ENCODE results near the gene DNAJB12.
"Not testable (repeated sequence)": the region's sequence is repeated elsewhere in the genome, so short reads cannot be mapped to it uniquely, and the experiment has no call there.

The DNAJB12 gene

DNA sequence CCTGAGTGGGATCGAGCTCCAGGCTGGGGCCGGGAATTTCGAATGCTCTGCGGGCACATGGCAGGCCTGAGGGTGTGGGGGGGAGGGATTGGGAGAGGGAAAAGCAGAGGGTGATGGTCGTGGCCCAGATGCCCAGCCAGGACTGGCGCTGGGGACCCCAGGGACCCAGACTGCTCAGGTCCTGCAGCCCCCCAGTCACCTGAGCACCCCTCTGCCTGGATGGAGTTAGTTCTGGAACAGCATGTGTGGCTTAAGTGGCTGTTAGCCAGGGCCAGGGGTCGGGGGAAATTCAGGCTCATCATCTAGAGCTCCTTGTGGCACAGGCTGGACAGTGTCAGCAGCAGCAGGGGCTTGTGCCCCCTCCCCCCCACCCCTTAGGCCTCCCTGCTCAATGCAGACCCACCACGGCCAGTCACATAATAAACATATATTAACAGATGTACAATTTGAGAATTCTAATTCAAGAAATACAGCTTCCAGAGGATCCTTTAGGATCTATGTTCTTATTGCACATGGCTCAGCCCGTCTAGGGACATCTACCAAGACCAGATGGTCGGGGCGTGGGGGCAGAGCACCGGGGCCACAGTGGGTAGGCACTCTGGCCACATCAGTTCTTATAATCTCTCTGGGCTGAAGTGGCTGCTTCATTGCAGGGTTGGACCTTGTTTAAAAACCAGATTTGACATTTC is 22.2 kb downstream of the DNAJB12 start:
- no peak for DNase-seq (ENCODE audit: low read depth)
- TF ChIP-seq, protein P1, sequence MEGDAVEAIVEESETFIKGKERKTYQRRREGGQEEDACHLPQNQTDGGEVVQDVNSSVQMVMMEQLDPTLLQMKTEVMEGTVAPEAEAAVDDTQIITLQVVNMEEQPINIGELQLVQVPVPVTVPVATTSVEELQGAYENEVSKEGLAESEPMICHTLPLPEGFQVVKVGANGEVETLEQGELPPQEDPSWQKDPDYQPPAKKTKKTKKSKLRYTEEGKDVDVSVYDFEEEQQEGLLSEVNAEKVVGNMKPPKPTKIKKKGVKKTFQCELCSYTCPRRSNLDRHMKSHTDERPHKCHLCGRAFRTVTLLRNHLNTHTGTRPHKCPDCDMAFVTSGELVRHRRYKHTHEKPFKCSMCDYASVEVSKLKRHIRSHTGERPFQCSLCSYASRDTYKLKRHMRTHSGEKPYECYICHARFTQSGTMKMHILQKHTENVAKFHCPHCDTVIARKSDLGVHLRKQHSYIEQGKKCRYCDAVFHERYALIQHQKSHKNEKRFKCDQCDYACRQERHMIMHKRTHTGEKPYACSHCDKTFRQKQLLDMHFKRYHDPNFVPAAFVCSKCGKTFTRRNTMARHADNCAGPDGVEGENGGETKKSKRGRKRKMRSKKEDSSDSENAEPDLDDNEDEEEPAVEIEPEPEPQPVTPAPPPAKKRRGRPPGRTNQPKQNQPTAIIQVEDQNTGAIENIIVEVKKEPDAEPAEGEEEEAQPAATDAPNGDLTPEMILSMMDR (IDR thresholded peaks at IDR 0.05; ENCODE audit: low read length, missing control alignments): no peak
- no peak overlapping the region for H3K4me3 ChIP-seq (replicated peaks; ENCODE audit: low read depth, low read length)

GRCh38 chr10:72331575-72332422 is 22.9 kb downstream of the DNAJB12 start:
- TF ChIP-seq, protein P1 (IDR thresholded peaks at IDR 0.05; ENCODE audit: low read length, missing control alignments): no peak
- no peak overlapping the region for H3K4me3 ChIP-seq (replicated peaks; ENCODE audit: low read depth, low read length)
- peak; percentile 91 for DNase-seq (ENCODE audit: low read depth)

DNA sequence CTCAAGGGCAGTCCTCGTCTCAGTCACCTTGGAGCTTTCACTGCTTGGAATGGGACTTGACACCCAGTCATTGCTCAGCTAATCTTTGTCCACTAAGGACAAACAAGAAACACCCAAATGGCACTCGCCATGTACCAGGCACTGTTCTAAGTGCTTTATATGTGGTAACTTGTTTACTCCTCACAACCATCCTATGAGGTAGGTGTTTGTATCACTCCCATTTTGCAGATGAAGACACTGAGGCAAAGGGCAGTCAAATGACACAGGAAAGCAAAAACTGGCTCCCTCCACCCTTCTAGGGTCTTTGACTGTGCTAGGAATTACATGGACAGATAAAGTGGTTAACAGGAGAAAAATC is 24.7 kb downstream of the DNAJB12 start:
- H3K4me3 ChIP-seq (replicated peaks; ENCODE audit: low read depth, low read length): no peak overlapping the region
- TF ChIP-seq, protein P1 (IDR thresholded peaks at IDR 0.05; ENCODE audit: low read length, missing control alignments): no peak
- DNase-seq (ENCODE audit: low read depth): no peak

DNA sequence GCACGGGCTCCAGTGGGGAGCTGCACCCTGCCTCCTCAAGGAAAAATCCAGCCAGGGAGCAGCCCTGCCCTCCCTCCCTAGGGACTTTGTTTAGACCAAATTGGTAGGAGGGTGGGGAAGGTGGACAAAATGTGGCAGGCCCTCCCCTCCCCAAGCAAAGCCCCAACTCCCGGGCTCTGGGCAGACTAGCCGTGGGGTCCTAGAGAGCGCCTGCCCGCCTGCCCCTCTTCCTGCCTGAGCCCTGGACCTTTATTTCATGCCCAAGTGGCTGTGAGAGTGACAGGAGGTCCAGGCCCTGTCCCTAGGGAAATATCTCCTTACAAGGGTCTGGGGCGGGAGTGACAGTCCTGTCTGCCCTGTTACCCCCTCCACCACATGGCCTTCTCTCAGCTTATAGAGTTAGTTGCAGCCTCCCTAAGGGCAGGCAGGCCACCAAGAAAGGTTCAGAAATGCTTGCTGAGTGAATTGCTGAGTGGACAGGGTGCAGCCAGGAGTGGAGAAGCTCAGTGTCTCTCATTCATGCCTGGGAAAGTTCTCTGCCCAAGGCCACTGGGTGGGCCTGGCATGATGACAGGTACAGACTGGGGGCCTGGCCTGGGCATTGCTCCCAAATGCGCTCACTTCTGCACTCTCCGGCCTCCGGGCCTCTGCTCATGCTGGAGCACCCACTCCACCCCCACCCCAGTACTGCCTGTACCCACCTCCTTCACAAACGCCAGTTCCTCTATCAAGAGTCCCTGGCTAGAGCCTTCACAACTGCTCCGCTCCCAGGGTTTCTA is 25.2 kb downstream of the DNAJB12 start:
- TF ChIP-seq, protein P1 (IDR thresholded peaks at IDR 0.05; ENCODE audit: low read length, missing control alignments): no peak

DNA sequence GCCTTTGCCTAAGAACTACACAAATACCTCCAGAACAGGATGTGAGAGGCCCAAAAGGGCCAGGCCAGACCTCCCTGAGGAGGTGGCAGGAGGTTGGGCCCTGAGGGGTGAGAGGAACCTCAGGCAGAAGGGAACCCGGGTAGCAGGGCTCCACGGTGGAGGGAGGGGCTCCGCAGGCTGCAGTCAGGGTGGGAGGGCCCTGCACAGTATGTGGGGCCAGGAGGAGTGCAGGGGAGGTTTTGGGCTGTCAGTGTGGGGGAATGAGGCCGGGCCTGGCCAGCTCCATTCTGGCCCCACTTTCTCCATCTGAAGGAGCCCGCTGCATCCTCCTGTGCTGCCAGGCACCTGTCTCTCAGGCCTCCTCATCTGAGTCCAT is 25.9 kb downstream of the DNAJB12 start:
- DNase-seq (ENCODE audit: low read depth): no peak
- TF ChIP-seq, protein P1 (IDR thresholded peaks at IDR 0.05; ENCODE audit: low read length, missing control alignments): no peak
- H3K4me3 ChIP-seq (replicated peaks; ENCODE audit: low read depth, low read length): no peak overlapping the region

More for the DNA sequence above, 25.2 kb downstream of the DNAJB12 start:
- no peak overlapping the region for H3K4me3 ChIP-seq (replicated peaks; ENCODE audit: low read depth, low read length)
- DNase-seq (ENCODE audit: low read depth): no peak

DNA sequence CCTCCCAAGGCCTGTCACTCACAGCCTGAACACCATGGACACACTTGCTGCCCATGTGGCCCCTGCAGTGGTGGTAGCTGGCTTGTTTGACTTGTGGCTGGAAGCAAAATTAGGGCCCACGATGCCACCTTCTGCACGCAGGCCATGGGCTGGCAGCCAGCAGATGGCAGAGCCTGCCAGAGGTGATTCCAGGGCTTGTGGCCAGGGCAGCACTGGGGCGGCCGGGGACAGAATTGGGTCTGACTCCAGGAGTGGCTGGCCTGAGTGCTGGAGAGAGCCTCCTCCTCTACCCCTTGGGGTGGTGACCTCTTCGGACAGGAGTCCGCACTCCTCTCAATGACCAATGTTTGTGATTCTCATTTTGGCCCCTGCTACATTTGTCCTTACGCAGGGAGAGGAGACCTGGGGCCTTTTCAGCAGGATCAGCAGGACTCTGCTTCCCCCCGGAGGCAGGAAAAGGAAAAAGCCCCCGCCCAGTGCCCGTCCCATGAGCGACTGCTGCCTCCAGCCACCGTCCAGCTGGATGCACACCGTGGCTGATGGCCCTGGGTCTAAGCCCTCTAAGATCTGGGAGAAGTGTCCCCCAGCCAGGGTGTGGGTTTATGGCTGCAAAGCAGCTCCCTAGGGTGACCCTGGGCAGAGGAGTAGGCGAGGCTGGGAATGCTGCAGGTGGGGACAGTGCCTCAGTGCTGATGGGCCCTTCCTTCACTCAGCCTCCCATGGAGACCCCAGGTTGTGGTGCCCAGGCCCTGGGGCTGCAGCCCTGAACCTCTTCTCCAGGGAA is 26.5 kb downstream of the DNAJB12 start:
- no peak overlapping the region for H3K4me3 ChIP-seq (replicated peaks; ENCODE audit: low read depth, low read length)
- TF ChIP-seq, protein P1 (IDR thresholded peaks at IDR 0.05; ENCODE audit: low read length, missing control alignments): peak; percentile 63
- DNase-seq (ENCODE audit: low read depth): peak; percentile 78

DNA sequence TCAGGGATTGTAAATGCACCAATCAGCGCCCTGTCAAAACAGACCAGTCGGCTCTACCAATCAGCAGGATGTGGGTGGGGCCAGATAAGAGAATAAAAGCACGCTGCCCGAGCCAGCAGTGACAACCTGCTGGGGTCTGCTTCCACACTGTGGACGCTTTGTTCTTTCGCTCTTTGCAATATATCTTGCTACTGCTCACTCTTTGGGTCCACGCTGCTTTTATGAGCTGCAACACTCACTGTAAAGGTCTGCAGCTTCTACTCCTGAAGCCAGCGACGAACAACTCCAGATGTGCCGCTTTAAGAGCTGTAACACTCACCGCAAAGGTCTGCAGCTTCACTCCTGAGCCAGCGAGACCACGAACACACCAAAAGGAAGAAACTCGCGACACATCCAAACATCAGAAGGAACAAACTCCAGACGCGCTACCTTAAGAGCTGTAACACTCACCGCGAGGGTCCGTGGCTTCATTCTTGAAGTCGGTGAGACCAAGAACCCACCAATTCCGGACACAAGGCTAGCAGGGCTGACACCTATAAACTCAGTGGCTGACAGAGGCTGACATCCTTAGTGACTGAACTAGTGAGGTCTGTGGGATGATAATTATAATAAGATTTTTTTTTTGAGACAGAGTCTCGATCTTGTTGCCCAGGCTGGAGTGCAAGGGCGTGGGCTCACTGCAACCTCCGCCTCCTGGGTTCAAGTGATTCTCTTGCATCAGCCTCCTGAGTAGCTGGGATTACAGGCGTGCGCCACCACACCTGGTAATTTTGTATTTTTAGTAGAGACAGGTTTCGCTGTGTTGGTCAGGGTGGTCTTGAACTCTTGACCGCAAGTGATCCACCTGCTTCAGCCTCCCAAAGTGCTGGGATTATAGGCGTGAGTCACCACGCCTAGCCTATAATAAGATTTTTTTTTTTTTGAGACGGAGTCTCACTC is 27.8 kb downstream of the DNAJB12 start:
- not testable (repeated sequence) for H3K4me3 ChIP-seq (replicated peaks; ENCODE audit: low read depth, low read length); DNase-seq (ENCODE audit: low read depth)

- peak; percentile 86 for DNase-seq (ENCODE audit: low read depth)
- not testable (repeated sequence) for H3K4me3 ChIP-seq (replicated peaks; ENCODE audit: low read depth, low read length)
Observed at GRCh38 chr10:72325243-72326175, 29.2 kb downstream of the DNAJB12 start.
